ENCODE results near the gene CDC25B. TPM values are rescaled to one million over a fixed set of nuclear protein-coding genes. Genes with fewer than 3 reads are reported as not detected.
A peak's percentile ranks its signal among the peaks of the same experiment; 100 is the strongest.
"Not testable (repeated sequence)": the region's sequence is repeated elsewhere in the genome, so short reads cannot be mapped to it uniquely, and the experiment has no call there.

The CDC25B gene
- total and polyA plus RNA-seq, 2 of the 13 experiments (the other 11 are each of a cell fraction or from before 2014, with no cell fraction given): 14.5 to 19.4 TPM

- TF ChIP-seq, protein P1, sequence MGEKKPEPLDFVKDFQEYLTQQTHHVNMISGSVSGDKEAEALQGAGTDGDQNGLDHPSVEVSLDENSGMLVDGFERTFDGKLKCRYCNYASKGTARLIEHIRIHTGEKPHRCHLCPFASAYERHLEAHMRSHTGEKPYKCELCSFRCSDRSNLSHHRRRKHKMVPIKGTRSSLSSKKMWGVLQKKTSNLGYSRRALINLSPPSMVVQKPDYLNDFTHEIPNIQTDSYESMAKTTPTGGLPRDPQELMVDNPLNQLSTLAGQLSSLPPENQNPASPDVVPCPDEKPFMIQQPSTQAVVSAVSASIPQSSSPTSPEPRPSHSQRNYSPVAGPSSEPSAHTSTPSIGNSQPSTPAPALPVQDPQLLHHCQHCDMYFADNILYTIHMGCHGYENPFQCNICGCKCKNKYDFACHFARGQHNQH (CRISPR knock-in tag; IDR thresholded peaks at IDR 0.05): peak; percentile 34; the same call in 1 of the 2 replicates
- TF ChIP-seq FIP1L1 (IDR thresholded peaks at IDR 0.05; ENCODE audit: borderline replicate concordance, insufficient read depth, low read depth, low read length) (no peak), ZNF274 (CRISPR knock-in tag; IDR thresholded peaks at IDR 0.05) (no peak), RXRA (CRISPR knock-in tag; IDR thresholded peaks at IDR 0.05) (peak; percentile 53; the same call in 1 of the 2 replicates)
- TF ChIP-seq, protein P2, sequence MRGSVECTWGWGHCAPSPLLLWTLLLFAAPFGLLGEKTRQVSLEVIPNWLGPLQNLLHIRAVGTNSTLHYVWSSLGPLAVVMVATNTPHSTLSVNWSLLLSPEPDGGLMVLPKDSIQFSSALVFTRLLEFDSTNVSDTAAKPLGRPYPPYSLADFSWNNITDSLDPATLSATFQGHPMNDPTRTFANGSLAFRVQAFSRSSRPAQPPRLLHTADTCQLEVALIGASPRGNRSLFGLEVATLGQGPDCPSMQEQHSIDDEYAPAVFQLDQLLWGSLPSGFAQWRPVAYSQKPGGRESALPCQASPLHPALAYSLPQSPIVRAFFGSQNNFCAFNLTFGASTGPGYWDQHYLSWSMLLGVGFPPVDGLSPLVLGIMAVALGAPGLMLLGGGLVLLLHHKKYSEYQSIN (CRISPR knock-in tag; IDR thresholded peaks at IDR 0.05; ENCODE audit: borderline replicate concordance): no peak
These were observed 47.4 kb downstream of the CDC25B start (continued) for GRCh38 chr20:3843490-3843889.

DNA sequence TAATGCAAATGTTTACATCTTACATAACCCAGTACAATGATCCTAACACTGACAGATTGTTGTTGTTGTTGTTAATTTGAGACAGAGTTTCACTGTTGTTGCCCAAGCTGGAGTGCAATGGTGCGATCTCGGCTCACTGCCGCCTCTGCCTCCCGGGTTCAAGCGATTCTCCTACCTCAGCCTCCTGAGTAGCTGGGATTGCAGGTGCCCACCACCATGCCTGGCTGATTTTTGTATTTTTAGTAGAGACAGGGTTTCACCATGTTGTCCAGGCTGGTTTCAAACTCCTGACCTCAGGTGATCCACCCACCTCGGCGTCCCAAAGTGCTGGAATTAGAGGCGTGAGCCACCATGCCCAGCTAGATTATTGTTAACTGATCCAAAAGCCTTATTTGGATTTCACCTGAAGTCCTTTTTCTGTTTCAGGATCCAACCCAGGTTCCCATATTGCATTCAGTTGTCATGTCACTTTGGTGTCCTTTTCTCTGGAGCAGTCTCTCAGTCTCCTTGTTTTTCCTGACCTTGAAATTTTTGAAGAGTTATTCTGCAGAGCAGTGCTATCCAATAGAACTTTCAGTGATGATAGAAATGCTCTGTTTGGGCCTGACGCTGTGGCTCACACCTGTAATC lies 48.0 kb downstream of the CDC25B start:
- intact Hi-C loops (cut with micrococcal nuclease; ENCODE audit: unreplicated experiment); H3K9ac ChIP-seq (ENCODE audit: insufficient read depth, low read depth, low read length); in situ Hi-C loops (cut with HindIII; ENCODE audit: extremely low pct_ligation_motif_present, low pct_unique_long_range_greater_than_20kb); DNase-seq (ENCODE audit: low spot score); H3K36me3 ChIP-seq (replicated peaks in 1 of 2; ENCODE audit: control insufficient read depth in 1 of 2, insufficient read depth in 2 of 2, low read length in 2 of 2); CTCF ChIA-PET (ENCODE audit: low intra/inter-chr PET ratio, low total read pairs); ATAC-seq; BruUV-seq (replicated peaks); H2AFZ ChIP-seq (ENCODE audit: low read length); H4K20me1 ChIP-seq (ENCODE audit: insufficient read depth, low read length); H3K4me3 ChIP-seq (replicated peaks in 1 of 3; ENCODE audit: insufficient read depth in 1 of 3, low read depth in 2 of 3, low read length in 3 of 3); H3K27me3 ChIP-seq (ENCODE audit: control insufficient read depth in 1 of 2, insufficient read depth in 2 of 2, low read length in 2 of 2); H3K9me3 ChIP-seq (ENCODE audit: low read length); H3K4me2 ChIP-seq (ENCODE audit: low read depth, low read length); FAIRE-seq: not testable (repeated sequence)
- 92% methylated on average over 9 of the region's 9 CpGs for WGBS (ENCODE audit: low lambda C conversion rate)
- peak overlapping the region; percentile 45 for H3K27ac ChIP-seq (ENCODE audit: extremely low read length, insufficient read depth, low read length)
- POLR2A ChIA-PET: interaction anchor here (0.8 to 2.1 kb wide), 6 partner anchors 11 to 77 kb away, joined by 3 to 9 read pairs (median 5); partner anchors contain the start of genes ADISSP, AP5S1 and CENPB
- H3K4me1 ChIP-seq (ENCODE audit: insufficient read depth, low read length): peaks cover 48% of the 10 kb centered on the region
- H3K79me2 ChIP-seq (ENCODE audit: insufficient read depth, low read length): peaks cover 25% of the 10 kb centered on the region
- TF ChIP-seq ZNF784 (CRISPR knock-in tag; IDR thresholded peaks at IDR 0.05; ENCODE audit: borderline replicate concordance) (peak; percentile 53; the same call in 1 of the 2 replicates), FUBP1 (CRISPR knock-in tag; IDR thresholded peaks at IDR 0.05; ENCODE audit: borderline replicate concordance) (0 out of 2 replicates have a peak, but pooled peaks have one; percentile 18), MEIS1 (CRISPR knock-in tag; IDR thresholded peaks at IDR 0.05; ENCODE audit: borderline replicate concordance) (0 out of 2 replicates have a peak, but pooled peaks have one; percentile 39), HOXD1 (CRISPR knock-in tag; IDR thresholded peaks at IDR 0.05) (0 out of 2 replicates have a peak, but pooled peaks have one; percentile 34), YEATS4 (CRISPR knock-in tag; IDR thresholded peaks at IDR 0.05; ENCODE audit: borderline replicate concordance) (0 out of 2 replicates have a peak, but pooled peaks have one; percentile 6), ZNF160 (CRISPR knock-in tag; IDR thresholded peaks at IDR 0.05) (0 out of 2 replicates have a peak, but pooled peaks have one; percentile 8), SAP130 (CRISPR knock-in tag; IDR thresholded peaks at IDR 0.05; ENCODE audit: low read depth) (0 out of 2 replicates have a peak, but pooled peaks have one; percentile 5)

Measured in HepG2 (cell line).